GM12892 (cell line): Measurements from ENCODE around the gene CFAP97D1.

Source experiments
- POLR2A ChIP-seq: IDR thresholded peaks from 2 replicates; pipeline ENCODE4 v1.6.1; 2011; ENCODE audit warnings: low read depth, low read length, control low read depth
- POLR2AphosphoS5 ChIP-seq: IDR thresholded peaks from 2 replicates; pipeline ENCODE4 v1.6.1; 2011; ENCODE audit warnings: low read depth, low read length, control low read depth
- TAF1 ChIP-seq: IDR thresholded peaks from 2 replicates; pipeline ENCODE4 v1.6.1; 2011; ENCODE audit warnings: low read depth, mild to moderate bottlenecking, control low read depth, low read length, borderline replicate concordance

GRCh38 chr17:43740541-43740940 is 39.7 kb upstream of the CFAP97D1 start:
- TF ChIP-seq POLR2A (no peak), POLR2AphosphoS5 (no peak), TAF1 (no peak)
